HG02588 (cell line): ENCODE measurements around the gene VANGL1.
A peak's percentile ranks its signal among the peaks of the same experiment; 100 is the strongest.

Source experiments
- ATAC-seq: cut with Tn5 transposase; IDR thresholded peaks from one replicate; pipeline ENCODE4 v1.9.1; 2021; ENCODE audit warnings: mild to moderate bottlenecking, moderate library complexity; ENCODE audit not compliant: unreplicated experiment

VANGL1 gene

GRCh38 chr1:115728341-115728740, 86.6 kb downstream of the VANGL1 start:
- no peak for ATAC-seq

GRCh38 chr1:115729756-115730155, 88.0 kb downstream of the VANGL1 start:
- ATAC-seq: peak; percentile 92

- ATAC-seq: no peak
Observed at GRCh38 chr1:115732316-115732715, 90.5 kb downstream of the VANGL1 start.

- no peak for ATAC-seq
Observed at GRCh38 chr1:115740811-115741210, 99.0 kb downstream of the VANGL1 start.

GRCh38 chr1:115744646-115745275, 103.0 kb downstream of the VANGL1 start:
- no peak for ATAC-seq

GRCh38 chr1:115746021-115746690, 104.4 kb downstream of the VANGL1 start:
- ATAC-seq: no peak
